Fibroblast of skin of back (primary cell): Measurements from ENCODE around the gene ARID5B.

Experiments
- DNase-seq: peaks from one replicate; pipeline ENCODE4 v3.0.0-alpha.2; 2013

Gene ARID5B

DNA sequence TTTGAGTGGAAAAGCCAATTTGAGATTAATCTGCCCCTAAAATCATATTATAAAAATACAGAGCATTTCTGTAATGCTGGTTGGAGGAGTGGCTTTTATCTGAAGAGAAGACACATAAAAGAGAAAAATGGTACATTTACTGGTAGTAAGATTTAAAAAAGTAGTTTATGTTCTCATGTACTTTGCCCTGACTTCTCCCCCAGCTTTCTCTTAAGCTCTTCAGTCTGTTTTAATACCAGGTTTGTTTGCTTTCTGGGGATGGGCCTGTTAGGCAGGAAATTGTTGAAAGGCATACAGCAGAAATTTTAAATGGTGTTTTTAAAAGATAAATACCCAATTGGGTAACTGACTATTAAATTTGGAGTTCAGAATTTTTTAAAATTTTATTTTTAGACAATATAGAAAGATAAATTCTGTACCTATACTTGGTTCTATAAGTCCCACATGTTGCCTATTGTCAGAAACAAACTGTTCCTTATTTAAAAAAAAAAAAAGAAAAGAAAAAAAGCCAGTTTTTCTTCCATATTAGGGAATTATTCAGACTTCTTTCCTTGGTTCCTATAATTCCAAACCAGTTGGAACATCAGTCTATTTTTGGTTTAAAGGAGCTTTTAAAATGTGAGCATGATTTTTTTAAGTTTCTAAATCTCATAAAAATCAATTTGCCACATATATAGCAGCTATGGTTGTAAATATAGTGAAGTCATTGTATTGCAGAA lies 136.6 kb downstream of the ARID5B start:
- peak; percentile 63 for DNase-seq

DNA sequence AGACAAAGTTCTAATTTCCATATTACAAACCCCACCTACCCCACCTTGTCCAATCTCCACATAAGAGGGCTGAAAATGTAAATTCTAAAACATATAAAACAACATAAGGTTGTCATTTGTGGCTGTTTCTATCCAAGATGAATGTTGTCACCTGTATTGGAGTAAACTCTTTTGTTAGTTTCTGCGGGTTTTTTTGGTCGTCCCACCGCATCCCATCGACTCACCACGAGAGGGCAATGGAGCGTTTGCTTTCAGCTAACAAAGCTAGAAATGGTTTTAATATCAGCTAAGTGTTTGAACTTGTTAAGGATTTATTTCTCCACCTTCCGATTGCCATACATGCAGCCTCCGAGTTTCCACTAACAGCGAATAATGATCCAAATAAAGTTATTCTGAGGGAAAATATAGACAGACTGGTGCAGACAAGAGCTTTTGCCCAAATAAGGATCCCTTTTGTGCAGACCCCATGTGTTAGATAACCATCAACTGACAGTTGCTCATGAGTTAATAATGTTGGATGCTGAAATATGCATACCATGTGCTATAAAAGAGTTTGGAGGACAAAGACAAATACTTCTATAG lies 137.2 kb downstream of the ARID5B start:
- peak; percentile 91 for DNase-seq

DNA sequence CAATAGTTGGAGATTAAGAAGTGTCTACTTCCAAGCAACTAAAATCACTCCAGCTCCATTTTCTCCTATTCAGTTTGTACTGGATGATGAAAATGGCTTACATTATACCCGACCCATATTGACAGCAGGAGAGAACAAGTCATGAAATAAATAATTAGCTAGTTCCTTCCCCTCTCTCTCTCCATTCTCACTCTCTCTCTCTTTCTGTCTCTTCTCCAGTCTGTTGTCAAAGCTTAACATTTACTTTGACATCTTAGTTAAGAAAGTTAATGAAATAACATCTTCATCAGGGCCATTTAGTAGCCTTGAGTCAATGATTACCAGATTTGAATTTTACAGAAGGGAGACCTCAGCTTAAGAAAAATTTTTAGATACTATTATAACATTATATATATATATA lies 138.5 kb downstream of the ARID5B start:
- no peak for DNase-seq

DNA sequence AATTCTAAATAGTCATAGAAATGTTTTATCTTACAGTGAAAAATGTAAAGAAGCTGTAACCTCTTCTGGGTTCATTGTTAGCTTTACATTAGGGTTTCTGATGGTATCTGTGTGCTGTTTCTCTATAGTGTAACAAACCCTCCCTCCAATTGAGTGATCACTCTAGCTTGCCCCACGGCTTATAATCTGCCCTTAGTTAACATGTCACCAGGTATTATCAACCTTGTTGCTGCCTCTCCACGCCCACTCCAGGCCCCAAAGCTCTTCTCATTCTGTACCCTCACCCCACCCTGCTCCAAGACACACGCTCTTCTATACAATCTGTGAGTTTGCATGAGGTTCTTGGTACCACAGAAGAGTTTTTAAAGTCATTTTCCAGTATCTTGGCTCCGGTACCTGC lies 139.4 kb downstream of the ARID5B start:
- DNase-seq = no peak

DNA sequence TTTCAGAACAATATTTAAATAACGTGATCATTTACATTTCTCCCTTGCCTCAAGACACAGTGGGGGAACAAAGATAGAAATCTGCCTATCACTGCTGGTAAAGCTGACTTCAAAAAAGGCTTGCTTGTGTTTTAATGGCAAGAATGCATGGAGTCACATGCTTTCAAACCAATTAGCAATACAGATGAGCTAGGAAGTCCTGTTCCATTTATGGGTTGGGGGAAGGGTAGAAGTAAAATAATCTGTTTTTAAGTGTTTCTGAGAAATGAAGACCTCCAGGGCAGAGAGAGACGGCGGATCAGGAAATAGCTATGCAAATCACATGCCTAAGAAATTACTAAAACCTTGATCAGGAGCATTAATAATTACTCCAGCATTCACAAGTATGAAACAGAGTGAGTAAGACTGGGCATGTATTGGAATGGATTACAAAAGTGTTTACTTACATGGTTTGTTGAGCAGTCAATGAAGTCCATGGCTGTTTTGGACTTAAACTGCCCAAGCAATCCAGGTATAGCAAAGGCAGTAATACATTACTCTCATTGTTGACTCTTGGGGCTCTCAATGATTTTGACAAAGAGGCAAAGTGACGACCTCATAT lies 142.0 kb downstream of the ARID5B start:
- peak; percentile 90 for DNase-seq

DNA sequence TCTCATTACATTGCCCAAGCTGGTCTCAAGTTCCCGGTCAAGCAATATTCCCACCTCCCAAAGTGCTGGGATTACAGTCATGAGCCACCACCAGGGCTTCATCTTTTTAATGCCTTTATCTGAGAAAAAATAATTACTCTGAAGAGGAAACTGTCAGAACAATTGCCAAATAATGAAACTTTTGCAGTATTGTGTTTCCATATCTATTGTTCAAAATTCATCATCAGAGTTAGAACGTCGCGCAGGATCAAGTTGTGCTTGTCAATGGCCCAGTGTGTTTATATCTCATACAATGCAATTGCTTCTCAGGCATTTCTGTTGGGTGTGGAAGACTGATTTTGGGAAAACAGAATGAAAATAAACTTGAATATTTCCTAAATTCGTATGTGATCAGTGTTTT lies 143.1 kb downstream of the ARID5B start:
- no peak for DNase-seq

DNA sequence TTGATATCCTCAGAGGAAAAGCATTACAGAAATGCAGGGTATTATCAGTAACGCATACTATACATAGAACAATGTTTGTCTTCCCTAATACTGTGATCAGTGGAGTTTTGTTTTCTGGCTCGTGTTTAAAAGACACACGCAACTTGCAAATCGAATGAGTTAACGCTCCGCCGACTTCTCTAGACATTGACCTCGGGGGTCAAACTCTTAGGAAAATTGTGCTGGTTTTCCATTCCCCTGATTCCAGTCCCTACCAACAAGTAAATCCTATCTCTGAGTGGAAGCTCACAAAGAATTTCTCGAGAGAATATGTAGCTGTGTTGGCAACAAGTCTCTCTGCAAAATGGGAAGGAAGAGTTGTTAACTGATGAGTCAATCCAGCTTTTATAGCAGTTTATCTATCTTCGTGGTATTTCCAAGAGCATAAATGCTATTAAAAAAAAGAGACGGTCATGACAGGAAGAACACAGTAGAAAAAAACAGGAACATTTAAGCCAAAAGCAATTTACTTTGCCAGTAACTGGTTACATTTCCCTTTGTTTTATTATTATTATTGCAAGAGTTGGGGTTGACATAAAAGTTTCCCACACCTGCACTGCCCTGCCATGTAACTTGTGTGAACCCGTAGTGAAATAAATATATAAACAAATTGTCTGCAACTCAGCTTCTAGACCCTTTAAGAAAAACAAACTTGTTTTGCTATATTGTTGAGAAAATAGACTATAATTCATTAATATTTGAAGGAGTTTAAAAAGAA lies 144.4 kb downstream of the ARID5B start:
- DNase-seq = peak; percentile 95

DNA sequence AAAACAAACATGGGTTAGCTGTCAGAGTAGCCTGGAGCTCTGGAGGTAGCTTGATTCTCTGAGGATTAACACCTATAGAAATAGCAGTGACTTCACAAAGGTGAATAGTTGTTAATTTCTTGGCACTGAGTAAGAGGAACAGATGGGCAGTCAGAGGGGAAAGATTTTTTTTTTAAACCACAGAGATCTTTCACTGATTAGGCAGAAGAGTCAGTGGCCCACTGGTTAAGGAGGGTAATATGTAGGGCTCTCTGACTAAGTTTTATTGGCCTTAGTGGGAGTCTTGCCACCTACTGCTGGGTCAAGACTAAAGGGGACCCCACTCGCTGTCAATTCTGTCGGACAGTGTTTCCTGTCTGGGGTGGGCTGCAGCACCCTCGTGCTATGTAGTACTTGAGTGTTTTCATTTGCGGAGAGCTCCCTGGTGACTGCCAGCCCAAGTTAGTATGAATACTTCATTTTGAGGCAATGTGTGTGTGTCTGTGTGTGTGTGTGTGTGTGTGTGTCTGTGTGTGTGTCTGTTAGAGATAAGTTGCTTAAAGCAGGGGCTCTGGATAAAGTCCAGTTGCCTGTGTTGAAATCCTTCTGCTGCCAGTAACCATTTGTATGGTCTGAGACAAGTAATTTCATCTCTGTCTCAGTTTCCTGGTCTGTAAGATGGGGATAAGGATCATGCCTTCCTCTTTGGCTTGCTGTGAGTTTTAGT lies 145.2 kb downstream of the ARID5B start:
- DNase-seq = peak; percentile 61

DNA sequence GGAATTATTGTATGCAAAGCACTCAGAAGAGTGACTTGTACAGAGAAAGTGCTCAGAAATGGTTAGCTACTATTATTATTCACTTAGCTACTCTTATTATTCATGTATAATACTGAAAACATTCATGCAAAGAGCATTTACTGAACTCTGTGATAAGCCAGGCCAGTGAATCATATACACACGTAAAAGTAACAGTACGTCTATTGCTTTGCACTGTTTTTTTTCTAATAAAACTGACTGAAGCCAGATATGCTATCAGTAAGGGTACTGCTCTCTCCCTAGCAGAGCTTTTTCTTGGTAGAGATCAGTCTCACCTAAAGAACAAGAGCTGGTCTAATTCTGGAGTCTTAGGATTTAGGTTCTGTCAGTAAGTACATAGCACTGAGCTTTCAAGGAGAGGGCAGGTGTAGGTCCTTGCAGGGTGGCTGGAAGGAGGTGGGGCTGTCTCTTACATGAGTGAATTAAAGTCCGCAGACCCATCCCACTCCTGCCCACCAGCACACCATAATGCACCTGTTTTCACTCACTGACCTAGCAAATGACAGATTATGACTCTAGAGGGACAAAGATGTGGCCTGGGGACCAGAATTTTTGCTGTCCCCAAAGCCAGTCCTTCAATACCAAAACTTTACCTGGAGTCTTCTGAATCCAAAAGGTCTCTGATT lies 145.9 kb downstream of the ARID5B start:
- no peak for DNase-seq

DNA sequence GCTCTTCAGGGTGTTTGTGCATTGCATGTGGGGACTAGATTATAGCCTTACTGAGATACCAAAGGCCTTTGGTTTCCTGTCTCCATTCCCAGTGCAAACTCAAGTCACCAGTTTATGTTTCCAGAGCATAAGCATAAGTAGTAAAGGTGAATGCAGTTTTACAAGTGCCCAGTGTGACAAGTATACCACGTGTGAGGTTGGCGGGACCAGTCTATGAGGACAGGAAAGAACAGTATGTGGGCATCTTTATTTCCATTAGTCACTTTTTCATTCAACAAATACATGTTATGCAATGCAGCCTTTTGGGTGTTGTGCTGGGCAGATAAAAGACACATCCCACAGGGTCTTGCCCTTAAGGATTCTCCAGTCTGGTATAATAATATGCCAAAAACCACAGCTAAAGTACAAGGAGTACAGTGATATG lies 146.5 kb downstream of the ARID5B start:
- no peak for DNase-seq

DNA sequence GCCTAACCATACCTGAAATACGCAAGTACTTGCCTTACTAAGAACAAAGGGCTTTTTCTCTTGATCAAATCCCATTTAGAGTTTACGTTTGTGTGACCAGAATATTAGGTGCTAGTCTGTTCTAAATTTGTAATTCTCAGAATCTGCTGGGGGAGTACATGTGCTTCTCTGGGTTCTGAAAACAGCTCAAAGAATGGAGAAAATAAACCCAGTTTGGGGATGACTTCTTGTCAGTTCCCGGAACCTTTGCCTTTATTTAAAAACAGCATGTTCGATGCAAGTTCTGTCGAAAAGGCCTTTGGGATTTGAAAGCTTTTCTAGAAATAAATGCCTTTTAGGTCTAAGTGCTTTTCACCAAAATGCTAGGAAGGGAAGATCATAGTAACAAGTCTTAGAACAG lies 147.0 kb downstream of the ARID5B start:
- DNase-seq = no peak

DNA sequence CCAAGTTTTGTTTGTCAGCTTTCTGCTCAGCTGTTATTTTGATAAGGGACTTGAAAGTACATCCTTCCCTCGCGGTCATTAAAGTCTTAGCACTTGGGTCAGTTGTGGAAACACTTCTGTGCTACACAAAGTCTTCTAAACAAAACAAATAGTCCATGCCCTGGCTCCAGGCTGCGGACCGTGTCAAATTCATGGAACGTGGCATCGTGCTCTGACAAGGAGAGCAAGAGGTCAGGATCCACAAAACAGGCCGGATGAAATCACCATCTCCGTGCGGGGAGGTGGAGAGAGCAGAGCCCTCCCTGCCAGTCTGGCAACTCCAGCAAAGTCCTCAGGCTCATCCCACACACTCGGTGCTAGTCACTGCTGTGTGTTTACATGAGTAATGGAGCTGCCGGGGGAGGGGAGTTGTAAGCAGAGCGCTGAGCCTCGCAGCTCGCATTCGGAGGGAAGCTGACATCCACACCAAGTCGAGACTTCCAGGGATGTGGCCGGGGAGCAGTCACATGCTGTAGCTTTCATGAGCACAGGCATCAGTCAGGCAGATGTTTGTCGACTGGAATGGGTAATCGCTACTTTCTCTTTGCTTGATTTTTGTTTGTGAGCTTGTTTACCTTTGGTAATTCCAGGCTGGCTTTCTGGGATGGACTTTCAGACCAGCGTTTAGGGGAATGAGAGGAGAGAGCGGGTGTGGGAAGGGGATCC lies 147.6 kb downstream of the ARID5B start:
- peak; percentile 99 for DNase-seq

DNA sequence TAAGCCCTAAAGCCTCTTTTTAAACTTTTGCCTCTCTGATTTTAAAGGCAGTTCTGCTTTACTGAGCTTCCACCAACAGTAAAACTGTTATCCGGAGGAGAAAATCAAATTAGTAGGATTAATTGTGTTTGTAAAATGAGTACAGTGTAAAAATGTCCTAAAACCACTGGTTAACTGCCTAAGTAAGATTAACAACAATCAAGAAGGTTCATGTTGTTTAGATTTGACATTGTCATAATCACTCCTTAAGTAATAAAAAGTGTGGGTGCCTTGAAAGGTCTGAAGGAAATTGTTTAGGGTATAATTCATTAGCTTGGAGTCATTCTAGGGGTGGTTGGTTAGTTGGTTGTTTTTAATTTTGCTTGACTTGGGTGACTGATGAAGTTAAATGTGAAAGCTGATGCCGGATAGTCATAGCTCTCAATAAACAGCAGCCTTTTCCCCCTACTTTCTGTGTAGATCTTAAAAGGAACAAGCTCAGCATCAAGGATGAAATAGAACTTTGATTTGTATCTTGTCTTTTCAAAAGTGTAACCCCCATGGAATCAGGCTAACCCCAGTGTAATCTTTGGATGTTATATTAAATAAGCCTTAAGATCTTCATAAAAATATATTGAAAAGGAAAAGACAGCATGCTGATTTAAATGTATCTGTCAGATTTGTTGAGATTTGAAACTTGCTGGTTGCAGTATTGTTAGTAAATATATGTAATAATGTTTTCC lies 148.3 kb downstream of the ARID5B start:
- DNase-seq = no peak

DNA sequence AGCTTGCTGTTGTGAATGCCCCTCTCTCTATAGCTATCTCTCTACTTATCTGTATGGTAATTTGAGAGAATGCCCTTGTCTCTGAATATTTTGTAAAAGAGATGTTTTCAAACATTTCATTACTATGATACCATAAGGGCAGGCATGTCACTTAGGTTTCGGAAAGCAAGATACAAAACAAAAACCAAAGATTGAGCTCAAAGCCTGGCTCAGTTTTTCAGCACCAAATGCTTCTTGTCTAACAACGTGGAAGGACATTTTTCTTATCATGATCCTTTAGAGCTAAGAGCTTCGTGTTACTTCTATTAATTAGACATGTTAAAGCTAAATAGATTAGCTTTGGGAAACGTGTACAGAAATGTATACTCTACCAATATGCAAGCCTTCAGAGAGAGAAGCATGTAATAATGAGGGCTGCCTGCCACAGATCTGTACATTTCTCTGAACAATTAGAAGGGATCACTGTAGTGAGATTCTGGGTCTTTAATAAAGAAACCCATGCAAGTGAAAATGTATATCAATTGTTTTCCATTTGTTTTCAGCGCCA lies 148.9 kb downstream of the ARID5B start:
- no peak for DNase-seq

DNA sequence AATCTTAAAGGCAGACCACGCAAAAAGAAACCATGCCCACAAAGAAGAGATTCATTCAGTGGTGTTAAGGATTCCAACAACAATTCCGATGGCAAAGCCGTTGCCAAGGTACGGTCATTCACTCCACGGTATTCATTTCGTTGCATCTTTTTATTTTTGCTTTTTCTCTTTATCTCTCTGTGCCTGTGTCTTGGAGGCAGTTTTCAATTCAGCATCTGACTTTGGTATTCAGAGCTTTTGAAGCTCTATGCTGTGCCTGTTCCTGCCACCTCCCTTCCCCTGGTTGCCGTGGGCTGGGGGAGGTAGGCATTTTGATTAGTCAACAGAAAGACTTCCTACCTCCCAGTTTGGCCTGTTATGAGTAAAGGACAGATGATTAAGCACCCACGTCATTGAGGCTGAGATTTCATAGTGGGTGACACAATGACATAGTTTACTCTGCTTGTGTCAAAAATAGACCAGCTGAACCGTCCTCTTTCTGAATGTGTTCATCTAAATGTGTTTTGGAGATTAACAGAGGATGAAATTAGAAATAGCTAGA lies 149.5 kb downstream of the ARID5B start:
- peak; percentile 98 for DNase-seq

DNA sequence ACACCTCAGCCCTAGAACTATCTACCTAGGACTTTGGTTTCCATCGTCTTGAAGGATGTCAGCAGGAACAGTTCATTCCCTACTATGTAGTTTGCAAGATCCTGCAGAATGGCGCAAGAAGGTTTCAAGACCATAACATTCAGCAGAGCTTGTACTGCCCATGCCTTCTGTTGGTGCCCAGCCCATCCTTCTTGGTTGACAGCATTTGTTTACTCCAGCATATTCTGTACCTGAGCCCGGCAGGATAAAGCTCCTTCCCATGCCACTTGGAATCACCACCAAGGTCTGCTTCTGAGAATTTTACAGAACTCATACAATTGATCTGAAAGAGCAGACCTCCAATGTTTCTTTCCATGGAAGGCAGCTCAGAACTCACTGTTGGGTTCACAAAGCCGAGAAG lies 150.8 kb downstream of the ARID5B start:
- no peak for DNase-seq

DNA sequence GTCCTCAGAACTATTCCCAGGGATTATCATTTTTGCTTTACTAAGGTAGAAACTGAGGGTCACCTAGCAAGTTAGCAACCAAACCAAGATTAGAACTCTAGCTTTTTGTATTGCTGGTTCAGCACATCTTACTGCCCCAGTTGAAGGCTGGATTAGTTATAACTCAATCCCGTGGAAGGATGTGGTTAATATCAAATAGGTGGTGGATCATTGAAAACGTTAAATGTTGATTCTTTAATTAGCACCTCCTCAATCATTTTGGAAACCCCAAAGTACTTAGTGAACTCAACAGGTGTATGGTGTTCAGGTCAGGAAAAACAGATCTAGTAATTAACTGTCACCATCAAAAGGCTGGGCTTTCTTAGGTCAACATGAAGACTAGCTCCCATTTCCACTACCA lies 152.4 kb downstream of the ARID5B start:
- no peak for DNase-seq

DNA sequence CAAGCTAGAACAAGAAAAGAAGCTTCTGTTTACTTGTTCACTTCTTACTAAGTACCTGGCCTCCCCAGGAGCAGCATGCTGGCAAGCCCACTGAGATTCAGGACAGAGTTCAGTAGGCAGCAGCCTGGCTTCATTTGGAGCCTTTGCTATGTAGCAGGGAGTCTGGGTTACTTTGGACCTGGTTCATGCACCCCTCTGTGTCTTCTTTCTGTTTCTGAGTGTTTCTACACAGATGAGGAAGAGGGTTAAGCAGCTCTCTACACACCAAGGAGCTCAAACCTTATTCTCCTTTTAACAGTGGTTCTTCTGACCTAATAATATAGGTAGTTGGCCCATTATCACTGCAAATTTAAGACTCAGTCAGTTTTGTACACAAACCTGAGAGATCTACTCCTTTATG lies 152.9 kb downstream of the ARID5B start:
- no peak for DNase-seq

DNA sequence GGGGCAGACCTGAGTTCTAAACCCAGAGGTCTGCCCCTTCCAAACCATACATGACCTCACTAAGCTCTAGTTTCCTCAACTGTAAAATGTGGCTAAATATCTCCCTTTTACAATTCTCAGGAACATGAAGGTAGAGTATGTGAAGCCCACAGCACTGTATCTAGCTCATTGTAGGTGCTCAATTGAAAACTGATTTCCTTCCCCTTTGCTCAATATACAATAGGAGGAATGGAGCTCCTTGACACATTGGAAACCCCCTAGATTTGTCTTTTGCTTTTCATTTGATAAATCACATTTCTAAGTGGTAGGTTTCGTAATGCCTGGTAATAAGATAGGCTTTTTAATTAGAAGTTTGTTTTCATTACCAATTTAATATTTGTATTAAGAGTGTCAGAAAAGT lies 153.3 kb downstream of the ARID5B start:
- no peak for DNase-seq

DNA sequence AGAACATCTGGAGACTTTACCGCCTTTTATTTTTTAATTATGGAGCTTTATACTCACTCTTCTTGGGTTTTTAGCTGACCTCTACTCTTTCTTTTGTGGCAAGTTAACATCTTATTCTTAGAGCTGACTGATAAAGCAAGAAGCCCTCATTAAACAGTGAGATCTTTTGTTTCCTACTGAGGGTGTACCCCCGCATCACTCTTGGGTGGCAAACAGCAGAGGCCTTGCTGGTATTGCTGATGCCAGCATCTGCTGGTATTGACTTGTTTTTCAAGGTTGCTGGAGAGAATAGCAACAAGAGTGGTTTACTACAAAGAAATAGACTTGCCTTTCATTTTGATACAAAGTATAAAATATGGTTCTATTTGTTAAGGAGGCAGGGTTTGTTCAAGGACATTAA lies 154.7 kb downstream of the ARID5B start:
- DNase-seq = no peak
